Measurements from ENCODE around the gene SMIM36. TPM values are rescaled to one million over a fixed set of nuclear protein-coding genes. Genes with fewer than 3 reads are reported as not detected.

Gene SMIM36
- total and polyA plus RNA-seq, 2 experiments from 2014 or later = not detected

- H3K27ac Mint-ChIP-seq = no peak overlapping the region
- H3K36me3 ChIP-seq (ENCODE audit: insufficient read depth) = no peaks in the 10 kb centered on the region
- H3K36me3 Mint-ChIP-seq (ENCODE audit: low read depth) = peaks cover 24% of the 10 kb centered on the region
- no peak overlapping the region for H3K27ac ChIP-seq (ENCODE audit: low read depth)
- H2AFZ ChIP-seq = no peak overlapping the region
- H4K20me1 ChIP-seq (replicated peaks; ENCODE audit: insufficient read depth) = peaks cover 15% of the 10 kb centered on the region
- H3K9me3 Mint-ChIP-seq = no peaks in the 10 kb centered on the region
- peaks cover 2% of the 10 kb centered on the region for H3K27me3 Mint-ChIP-seq (ENCODE audit: insufficient read depth, low read depth, poor library complexity)
- TF ChIP-seq EZH2 (IDR thresholded peaks at IDR 0.05; ENCODE audit: low read depth, unreplicated experiment) (no peak), CTCF (conservative IDR thresholded peaks at IDR 0.05; ENCODE audit: low read depth in 2 of 2) (no peak), CREB1 (CRISPR knock-in tag; IDR thresholded peaks at IDR 0.05; ENCODE audit: low read depth) (no peak), ZNF114 (CRISPR knock-in tag; IDR thresholded peaks at IDR 0.05) (no peak), NANOG (IDR thresholded peaks at IDR 0.05; ENCODE audit: borderline replicate concordance) (no peak), ZNF462 (CRISPR knock-in tag; IDR thresholded peaks at IDR 0.05) (no peak), STAT1 (IDR thresholded peaks at IDR 0.05; ENCODE audit: unreplicated experiment) (no peak), ZNF331 (CRISPR knock-in tag; IDR thresholded peaks at IDR 0.05; ENCODE audit: low read depth) (no peak), EZH2phosphoT487 (IDR thresholded peaks at IDR 0.05; ENCODE audit: unreplicated experiment) (no peak), JUNB (IDR thresholded peaks at IDR 0.05; ENCODE audit: unreplicated experiment) (no peak), POLR2AphosphoS5 (IDR thresholded peaks at IDR 0.05; ENCODE audit: low read depth) (no peak)
- TF ChIP-seq, protein P1, sequence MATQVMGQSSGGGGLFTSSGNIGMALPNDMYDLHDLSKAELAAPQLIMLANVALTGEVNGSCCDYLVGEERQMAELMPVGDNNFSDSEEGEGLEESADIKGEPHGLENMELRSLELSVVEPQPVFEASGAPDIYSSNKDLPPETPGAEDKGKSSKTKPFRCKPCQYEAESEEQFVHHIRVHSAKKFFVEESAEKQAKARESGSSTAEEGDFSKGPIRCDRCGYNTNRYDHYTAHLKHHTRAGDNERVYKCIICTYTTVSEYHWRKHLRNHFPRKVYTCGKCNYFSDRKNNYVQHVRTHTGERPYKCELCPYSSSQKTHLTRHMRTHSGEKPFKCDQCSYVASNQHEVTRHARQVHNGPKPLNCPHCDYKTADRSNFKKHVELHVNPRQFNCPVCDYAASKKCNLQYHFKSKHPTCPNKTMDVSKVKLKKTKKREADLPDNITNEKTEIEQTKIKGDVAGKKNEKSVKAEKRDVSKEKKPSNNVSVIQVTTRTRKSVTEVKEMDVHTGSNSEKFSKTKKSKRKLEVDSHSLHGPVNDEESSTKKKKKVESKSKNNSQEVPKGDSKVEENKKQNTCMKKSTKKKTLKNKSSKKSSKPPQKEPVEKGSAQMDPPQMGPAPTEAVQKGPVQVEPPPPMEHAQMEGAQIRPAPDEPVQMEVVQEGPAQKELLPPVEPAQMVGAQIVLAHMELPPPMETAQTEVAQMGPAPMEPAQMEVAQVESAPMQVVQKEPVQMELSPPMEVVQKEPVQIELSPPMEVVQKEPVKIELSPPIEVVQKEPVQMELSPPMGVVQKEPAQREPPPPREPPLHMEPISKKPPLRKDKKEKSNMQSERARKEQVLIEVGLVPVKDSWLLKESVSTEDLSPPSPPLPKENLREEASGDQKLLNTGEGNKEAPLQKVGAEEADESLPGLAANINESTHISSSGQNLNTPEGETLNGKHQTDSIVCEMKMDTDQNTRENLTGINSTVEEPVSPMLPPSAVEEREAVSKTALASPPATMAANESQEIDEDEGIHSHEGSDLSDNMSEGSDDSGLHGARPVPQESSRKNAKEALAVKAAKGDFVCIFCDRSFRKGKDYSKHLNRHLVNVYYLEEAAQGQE (IDR thresholded peaks at IDR 0.05; ENCODE audit: unreplicated experiment) = no peak
- TF ChIP-seq, protein P2, sequence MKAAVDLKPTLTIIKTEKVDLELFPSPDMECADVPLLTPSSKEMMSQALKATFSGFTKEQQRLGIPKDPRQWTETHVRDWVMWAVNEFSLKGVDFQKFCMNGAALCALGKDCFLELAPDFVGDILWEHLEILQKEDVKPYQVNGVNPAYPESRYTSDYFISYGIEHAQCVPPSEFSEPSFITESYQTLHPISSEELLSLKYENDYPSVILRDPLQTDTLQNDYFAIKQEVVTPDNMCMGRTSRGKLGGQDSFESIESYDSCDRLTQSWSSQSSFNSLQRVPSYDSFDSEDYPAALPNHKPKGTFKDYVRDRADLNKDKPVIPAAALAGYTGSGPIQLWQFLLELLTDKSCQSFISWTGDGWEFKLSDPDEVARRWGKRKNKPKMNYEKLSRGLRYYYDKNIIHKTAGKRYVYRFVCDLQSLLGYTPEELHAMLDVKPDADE (IDR thresholded peaks at IDR 0.05) = no peak
- ATAC-seq = no peak
- no peak overlapping the region for H3K4me3 ChIP-seq
- peaks cover 71% of the 10 kb centered on the region for H3K79me2 ChIP-seq (replicated peaks; ENCODE audit: insufficient read depth)
- H3K27me3 ChIP-seq (ENCODE audit: insufficient read depth) = no peaks in the 10 kb centered on the region
- no peak overlapping the region for H3K4me2 ChIP-seq
- no peaks in the 10 kb centered on the region for H3F3A ChIP-seq (replicated peaks; ENCODE audit: low read depth)
- DNase-seq (ENCODE audit: low spot score) = no peak
- no peaks in the 10 kb centered on the region for H3K9me2 ChIP-seq (ENCODE audit: insufficient read depth)
- H3K4me1 ChIP-seq (ENCODE audit: insufficient read depth) = peaks cover 8% of the 10 kb centered on the region
- peaks cover 21% of the 10 kb centered on the region for H3K4me1 Mint-ChIP-seq
- H3K4me3 Mint-ChIP-seq = no peak overlapping the region
These were observed 93.6 kb downstream of the SMIM36 start for GRCh38 chr17:55417411-55418268.
